Naive thymus-derived CD8-positive, alpha-beta T cell (primary cell): ENCODE measurements around the gene HES7. TPM values are rescaled to one million over a fixed set of nuclear protein-coding genes. Genes with fewer than 3 reads are reported as not detected.

Experiments used
- ATAC-seq, 2 donors: fragments of 150-1000 bp; cut with Tn5 transposase in 1 of 2; sonication (Bioruptor Pico), chemical (Tn5 transposase) in 1 of 2; 1 replicate in 1 of 2; 2 replicates in 1 of 2; pipeline ENCODE4 v1.10.0; 2021; ENCODE audit warnings: mild to moderate bottlenecking in 2 of 2, moderate library complexity in 2 of 2
- POLR2A ChIA-PET: fragments of 350-600 bp; sonication (Branson Sonifier 250); formaldehyde crosslinking; loops from one replicate; lab custom pipeline; 2021; ENCODE audit warnings: antibody characterized with exemption; lab: Charles Lee
- DNase-seq, 10 donors: peaks; one replicate each; pipeline versions ENCODE4 v3.0.0 to v3.0.0-alpha.2; 2020 to 2022
- H3K27ac Mint-ChIP-seq, 10 donors: one replicate each; pipeline ENCODE4 v1.8.0; 2020 to 2022; ENCODE audit warnings: mild to moderate bottlenecking in 10 of 10, mixed read lengths in 10 of 10, moderate library complexity in 4 of 10, inconsistent platforms in 1 of 10
- H3K27me3 Mint-ChIP-seq, 5 donors: one replicate each; pipeline ENCODE4 v1.8.0; 2021 to 2022; ENCODE audit warnings: mixed read lengths in 5 of 5
- H3K36me3 Mint-ChIP-seq, 3 donors: one replicate each; pipeline ENCODE4 v1.8.0; 2020 to 2022; ENCODE audit warnings: mixed read lengths in 3 of 3, mild to moderate bottlenecking in 2 of 3, inconsistent platforms in 1 of 3
- H3K4me1 Mint-ChIP-seq, 4 donors: one replicate each; pipeline ENCODE4 v1.8.0; 2021 to 2022; ENCODE audit warnings: mixed read lengths in 4 of 4
- H3K4me3 Mint-ChIP-seq, 10 donors: one replicate each; pipeline ENCODE4 v1.8.0; 2020 to 2022; ENCODE audit warnings: mild to moderate bottlenecking in 10 of 10, mixed read lengths in 10 of 10, moderate library complexity in 6 of 10, inconsistent platforms in 1 of 10
- H3K9me3 Mint-ChIP-seq, 9 donors: one replicate each; pipeline ENCODE4 v1.8.0; 2020 to 2022; ENCODE audit warnings: mixed read lengths in 9 of 9, mild to moderate bottlenecking in 3 of 9, inconsistent platforms in 1 of 9, moderate library complexity in 1 of 9
- polyA plus RNA-seq, 3 donors: library from polyadenylated mRNA; unstranded; fragments of 300-500 nt; fragmentation: Illumina TruSeq; gene quantifications; one replicate each; pipeline ENCODE4 v1.2.3, GENCODE V29; 2021
- total RNA-seq, 8 experiments: library from RNA in 2 of 8; stranded (reverse) in 2 of 8; gene quantifications; one replicate each; pipeline ENCODE4 v1.2.3 and lab custom pipeline; 2021 to 2026

Gene HES7
- total and polyA plus RNA-seq, 5 experiments from 2014 or later: 0.30 TPM; not detected in 4

DNA sequence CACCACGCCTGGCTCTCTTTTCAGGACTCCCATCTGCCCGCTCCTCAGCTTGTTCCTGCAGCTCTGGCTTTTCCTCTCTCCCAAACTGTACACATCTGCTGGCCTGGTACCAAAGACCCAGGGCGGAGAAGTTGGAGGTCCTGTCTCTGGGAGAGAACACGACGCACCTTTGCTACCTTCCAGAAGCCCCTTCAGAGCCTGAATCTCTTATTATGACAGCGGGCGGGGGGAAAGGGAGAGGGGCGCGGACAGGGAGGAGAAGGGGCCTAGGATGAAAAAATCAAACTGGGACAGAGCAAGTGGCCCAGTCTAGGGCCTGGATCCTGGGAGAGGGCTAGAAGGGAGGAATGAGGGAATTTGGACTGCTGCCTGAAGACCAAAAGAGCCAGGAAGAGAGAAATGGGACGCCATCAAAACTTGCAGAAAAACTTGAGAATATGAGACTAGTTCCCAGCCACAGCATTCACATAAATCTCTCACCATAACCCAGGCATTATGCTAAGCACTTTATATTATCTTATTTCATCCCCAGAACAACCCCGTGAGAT lies 30.8 kb upstream of the HES7 start:
- Mint-ChIP-seq H3K9me3 (peaks cover 0 to 6% (median 0%) of the 10 kb centered on the region in 9 donors), H3K36me3 (peaks cover 0 to 42% (median 4%) of the 10 kb centered on the region in 3 donors), H3K27ac (no peak overlapping the region), H3K4me3 (no peak overlapping the region), H3K4me1 (peaks cover 14 to 66% (median 51%) of the 10 kb centered on the region in 4 donors), H3K27me3 (peaks cover 0 to 2% (median 0%) of the 10 kb centered on the region in 5 donors)
- ATAC-seq (no peak), DNase-seq (peak in 1 of 10 donors; percentile 28)
- POLR2A ChIA-PET: interaction anchor here (1.4 to 41.9 kb wide), 9 partner anchors 10 to 468 kb away, joined by 3 to 1171 read pairs (median 19); partner anchors contain the start of genes ALOXE3, BORCS6, HES7 and TMEM107

- Mint-ChIP-seq H3K27me3 (peaks cover 0 to 2% (median 0%) of the 10 kb centered on the region in 5 donors), H3K4me1 (peaks cover 9 to 65% (median 52%) of the 10 kb centered on the region in 4 donors), H3K4me3 (no peak overlapping the region), H3K27ac (peak overlapping the region in 1 of 10 donors; percentile 98), H3K9me3 (peaks cover 0 to 6% (median 0%) of the 10 kb centered on the region in 9 donors), H3K36me3 (peaks cover 0 to 43% (median 8%) of the 10 kb centered on the region in 3 donors)
- ATAC-seq: peak; percentile 7 to 21
- DNase-seq: peak; percentile 79 to 99 (median 96)
- POLR2A ChIA-PET: interaction anchor here (0.6 to 41.9 kb wide), 12 partner anchors 8 to 147 kb away, joined by 3 to 1171 read pairs (median 6); partner anchors contain the start of genes ALOXE3, BORCS6, CTC1 and TMEM107
Measured at GRCh38 chr17:8153957-8154607, 30.2 kb upstream of the HES7 start.

DNA sequence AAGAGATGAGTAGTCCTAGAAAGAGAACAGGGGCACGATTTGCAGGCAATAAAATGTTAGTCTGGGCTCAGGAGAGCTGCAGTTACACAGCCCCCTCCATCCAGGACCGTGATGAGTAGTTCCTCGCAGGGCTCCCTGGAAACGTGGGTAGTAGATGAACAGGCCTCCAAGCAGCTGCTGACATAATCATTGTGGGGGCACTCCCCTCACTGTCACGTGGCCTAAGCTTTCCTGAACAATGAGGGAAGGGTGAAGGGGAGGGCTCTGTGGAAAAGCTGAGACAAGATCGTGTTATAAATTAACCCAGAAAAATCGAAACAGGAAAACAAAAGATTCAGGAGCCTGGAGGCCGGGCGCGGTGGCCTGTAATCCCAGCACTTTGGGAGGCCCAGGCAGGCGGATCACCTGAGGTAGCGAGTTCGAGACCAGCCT lies 29.6 kb upstream of the HES7 start:
- Mint-ChIP-seq H3K27me3 (peaks cover 0 to 2% (median 0%) of the 10 kb centered on the region in 5 donors), H3K4me3 (peak overlapping the region in 1 of 10 donors; percentile 97), H3K9me3 (peaks cover 0 to 6% (median 0%) of the 10 kb centered on the region in 9 donors), H3K4me1 (peaks cover 3 to 62% (median 50%) of the 10 kb centered on the region in 4 donors), H3K27ac (peak overlapping the region in 1 of 10 donors; percentile 97), H3K36me3 (peaks cover 0 to 44% (median 9%) of the 10 kb centered on the region in 3 donors)
- POLR2A ChIA-PET: interaction anchor here (0.6 to 41.9 kb wide), 12 partner anchors 9 to 147 kb away, joined by 3 to 1171 read pairs (median 4); partner anchors contain the start of genes BORCS6, CTC1, TMEM107 and VAMP2
- peak in 6 of 10 donors; percentile 23 to 63 (median 54) for DNase-seq
- no peak for ATAC-seq

- Mint-ChIP-seq H3K27ac (peak overlapping the region in 1 of 10 donors; percentile 97), H3K4me3 (peak overlapping the region in 1 of 10 donors; percentile 97), H3K27me3 (peaks cover 0 to 2% (median 0%) of the 10 kb centered on the region in 5 donors), H3K4me1 (peaks cover 0 to 64% (median 48%) of the 10 kb centered on the region in 4 donors), H3K9me3 (peaks cover 0 to 6% (median 0%) of the 10 kb centered on the region in 9 donors), H3K36me3 (peaks cover 0 to 47% (median 9%) of the 10 kb centered on the region in 3 donors)
- POLR2A ChIA-PET: interaction anchor here (0.6 to 41.9 kb wide), 12 partner anchors 9 to 148 kb away, joined by 3 to 1171 read pairs (median 6); partner anchors contain the start of genes BORCS6, TMEM107 and VAMP2
- ATAC-seq (no peak), DNase-seq (peak in 3 of 10 donors; percentile 13 to 39 (median 37))
Measured at GRCh38 chr17:8153031-8153451, 29.1 kb upstream of the HES7 start.

DNA sequence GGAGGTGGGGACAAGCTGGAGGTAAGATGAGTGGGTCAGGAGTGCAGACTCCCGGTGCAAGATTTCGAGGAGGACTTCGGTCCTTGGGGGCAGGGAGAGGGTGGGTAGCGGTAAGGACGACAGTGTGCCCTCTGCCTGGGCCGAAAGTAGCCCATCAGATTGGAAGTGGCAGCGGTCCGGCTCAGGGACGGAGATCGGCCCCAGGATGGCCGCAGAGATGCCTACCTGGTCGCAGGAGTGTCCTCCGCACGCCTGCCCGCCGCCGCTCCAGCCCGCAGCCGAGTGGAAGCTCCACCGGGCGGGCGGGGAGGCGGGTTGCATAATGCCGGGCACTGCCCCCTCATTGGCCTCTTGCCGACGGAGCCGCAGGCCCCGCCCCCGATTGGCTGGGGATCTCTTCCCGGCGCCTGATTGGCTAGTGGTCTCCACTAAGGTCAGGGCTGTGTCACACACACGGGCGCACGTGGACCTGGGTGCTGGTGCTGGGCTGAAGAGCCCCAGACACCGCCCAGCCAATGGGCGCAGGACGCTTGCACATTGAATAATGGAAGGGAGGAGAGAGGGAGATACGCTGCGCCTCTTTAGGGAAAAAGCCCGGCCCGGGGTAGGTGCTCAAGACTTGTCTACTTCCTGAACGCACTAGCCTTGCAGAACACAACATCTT lies 28.3 kb upstream of the HES7 start, which contains the start of gene PER1:
PER1 (minus strand) TSS at position 293 of the 664 bp plus-strand sequence. CDS start 1,698 bp downstream, outside the sequence.
- POLR2A ChIA-PET: interaction anchor here (0.7 to 41.9 kb wide), 10 partner anchors 9 to 283 kb away, joined by 3 to 1171 read pairs (median 7); partner anchors contain the start of genes BORCS6, NDEL1 and TMEM107

GRCh38 chr17:8151641-8152111 lies 27.8 kb upstream of the HES7 start:
- peak in 7 of 10 donors; percentile 22 to 67 (median 55) for DNase-seq
- H3K36me3 Mint-ChIP-seq: peaks cover 0 to 60% (median 15%) of the 10 kb centered on the region in 3 donors
- peaks cover 5 to 71% (median 50%) of the 10 kb centered on the region in 4 donors for H3K4me1 Mint-ChIP-seq
- peak overlapping the region in 1 of 10 donors; percentile 97 for H3K4me3 Mint-ChIP-seq
- no peak for ATAC-seq
- peaks cover 0 to 6% (median 0%) of the 10 kb centered on the region in 9 donors for H3K9me3 Mint-ChIP-seq
- peak overlapping the region in 1 of 10 donors; percentile 88 for H3K27ac Mint-ChIP-seq
- POLR2A ChIA-PET: interaction anchor here (0.7 to 41.9 kb wide), 10 partner anchors 9 to 295 kb away, joined by 3 to 1171 read pairs (median 7); partner anchors contain the start of genes BORCS6, NAA38, NDEL1 and TMEM107
- H3K27me3 Mint-ChIP-seq: peaks cover 0 to 2% (median 0%) of the 10 kb centered on the region in 5 donors

More for the DNA sequence above, 28.3 kb upstream of the HES7 start, which contains the start of gene PER1:
- peaks cover 0 to 55% (median 12%) of the 10 kb centered on the region in 3 donors for H3K36me3 Mint-ChIP-seq
- peaks cover 0 to 67% (median 48%) of the 10 kb centered on the region in 4 donors for H3K4me1 Mint-ChIP-seq
- ATAC-seq (peak; percentile 4 to 6), DNase-seq (peak; percentile 65 to 88 (median 76))
- peaks cover 0 to 6% (median 0%) of the 10 kb centered on the region in 9 donors for H3K9me3 Mint-ChIP-seq
- peak within 1 kb of the TSS in 1 of 10 donors; percentile 97 for H3K27ac Mint-ChIP-seq
- H3K4me3 Mint-ChIP-seq: peak within 1 kb of the TSS in 1 of 10 donors; percentile 97
- peaks cover 0 to 2% (median 0%) of the 10 kb centered on the region in 5 donors for H3K27me3 Mint-ChIP-seq

GRCh38 chr17:8151120-8151640 lies 27.3 kb upstream of the HES7 start:
- peaks cover 10 to 73% (median 51%) of the 10 kb centered on the region in 4 donors for H3K4me1 Mint-ChIP-seq
- H3K4me3 Mint-ChIP-seq: peak overlapping the region in 1 of 10 donors; percentile 97

DNA sequence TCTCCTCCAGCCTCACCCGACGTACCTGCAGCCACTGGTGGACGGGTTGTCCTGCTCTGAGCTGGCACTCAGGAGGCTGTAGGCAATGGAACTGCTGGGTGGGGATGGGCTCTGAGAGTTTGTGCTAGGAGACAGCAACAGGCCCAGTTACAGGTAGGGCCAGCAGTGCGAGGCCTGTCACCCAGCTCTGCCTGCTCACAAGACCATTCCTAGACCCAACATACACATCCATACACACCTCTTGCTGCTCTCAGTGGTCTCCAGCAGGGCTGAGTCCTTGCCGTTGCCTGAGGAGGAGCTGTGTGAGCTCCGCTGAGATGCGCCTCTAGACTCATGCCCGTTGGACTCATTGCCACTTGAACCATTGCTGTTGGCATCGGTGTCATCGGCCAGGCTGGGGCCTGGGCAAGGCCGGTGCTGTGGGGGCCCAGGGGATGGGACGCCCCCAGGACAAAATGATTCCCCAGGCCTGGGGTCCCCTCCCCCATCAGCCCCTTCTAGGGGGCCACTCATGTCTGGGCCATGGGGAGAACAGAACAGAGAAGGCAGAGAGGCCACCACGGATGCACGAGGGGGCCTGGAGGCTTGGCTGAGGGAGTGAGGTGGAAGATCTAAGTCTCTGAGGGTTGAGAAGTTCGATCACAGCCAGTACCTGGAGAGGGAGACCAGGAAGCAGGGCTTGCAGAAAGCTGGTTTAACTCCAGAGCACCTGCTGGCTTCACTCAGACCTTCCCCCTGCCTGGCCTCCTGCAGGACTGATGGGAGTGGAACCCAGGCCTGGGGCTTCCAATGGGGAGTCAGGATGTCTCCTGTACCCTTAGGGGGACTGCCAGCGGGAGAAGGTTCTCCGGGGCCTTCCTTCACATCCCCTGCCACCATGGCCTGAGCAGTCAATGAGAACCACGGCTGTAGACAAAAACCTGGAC lies 26.6 kb upstream of the HES7 start:
- Mint-ChIP-seq H3K27me3 (peaks cover 0 to 2% (median 0%) of the 10 kb centered on the region in 5 donors), H3K9me3 (peaks cover 0 to 6% (median 0%) of the 10 kb centered on the region in 9 donors), H3K36me3 (peaks cover 0 to 73% (median 22%) of the 10 kb centered on the region in 3 donors), H3K4me3 (peak overlapping the region in 4 of 10 donors; percentile 26 to 97 (median 57)), H3K4me1 (peaks cover 14 to 71% (median 50%) of the 10 kb centered on the region in 4 donors), H3K27ac (peak overlapping the region in 1 of 10 donors; percentile 52)
- ATAC-seq (no peak), DNase-seq (peak in 2 of 10 donors; percentile 15 to 33)
- POLR2A ChIA-PET: interaction anchor here (0.5 to 41.9 kb wide), 14 partner anchors 9 to 293 kb away, joined by 3 to 1171 read pairs (median 4); partner anchors contain the start of genes BORCS6, NAA38, NDEL1 and SLC25A35

More at GRCh38 chr17:8151120-8151640, 27.3 kb upstream of the HES7 start:
- peaks cover 0 to 6% (median 0%) of the 10 kb centered on the region in 9 donors for H3K9me3 Mint-ChIP-seq
- H3K27me3 Mint-ChIP-seq: peaks cover 0 to 2% (median 0%) of the 10 kb centered on the region in 5 donors
- peak overlapping the region in 1 of 10 donors; percentile 88 for H3K27ac Mint-ChIP-seq
- peak; percentile 87 to 97 (median 96) for DNase-seq
- H3K36me3 Mint-ChIP-seq: peaks cover 0 to 65% (median 18%) of the 10 kb centered on the region in 3 donors
- peak; percentile 47 to 49 for ATAC-seq
- POLR2A ChIA-PET: interaction anchor here (0.7 to 41.9 kb wide), 12 partner anchors 10 to 294 kb away, joined by 3 to 1171 read pairs (median 4); partner anchors contain the start of genes BORCS6, NAA38, NDEL1 and SLC25A35

DNA sequence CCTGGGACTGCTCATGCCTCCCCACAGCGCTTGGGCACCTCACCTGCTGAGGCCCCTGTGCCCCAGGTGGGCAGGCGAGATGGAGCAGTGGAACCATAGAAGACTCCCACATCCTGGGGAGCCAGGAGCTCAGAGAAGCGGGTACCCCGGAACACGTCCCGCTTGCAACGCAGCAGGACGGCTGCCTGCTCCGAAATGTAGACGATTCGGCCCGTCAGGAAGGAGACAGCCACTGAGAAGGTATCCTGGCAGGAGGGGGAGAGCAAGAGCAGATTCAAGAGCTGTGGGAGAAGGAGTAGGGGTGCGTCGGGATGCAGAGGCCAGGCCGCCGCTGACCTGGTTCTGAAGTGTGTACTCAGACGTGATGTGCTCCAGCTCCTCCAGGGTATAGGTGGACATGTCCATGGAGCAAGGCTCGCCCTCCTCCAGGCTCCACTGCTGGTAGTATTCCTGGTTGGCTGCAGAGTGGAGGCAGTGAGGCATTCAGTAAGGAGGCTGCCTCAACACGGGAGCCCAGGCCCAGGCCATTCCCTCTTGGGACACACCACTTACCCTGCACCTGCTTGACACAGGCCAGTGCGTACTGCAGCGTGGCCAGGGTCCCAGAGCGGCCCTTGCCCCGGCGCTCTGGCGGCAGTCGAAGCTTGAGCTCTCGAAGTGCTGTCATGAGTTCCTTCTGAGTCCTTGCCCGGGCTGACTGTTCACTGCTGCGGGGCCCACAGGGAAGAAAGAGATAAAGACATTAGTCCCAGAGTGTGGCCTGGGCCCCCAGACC lies 25.7 kb upstream of the HES7 start:
- DNase-seq: peak in 2 of 10 donors; percentile 7 to 22
- H3K4me1 Mint-ChIP-seq: peaks cover 14 to 63% (median 44%) of the 10 kb centered on the region in 4 donors
- H3K36me3 Mint-ChIP-seq: peaks cover 0 to 80% (median 22%) of the 10 kb centered on the region in 3 donors

More for the DNA sequence above, 25.7 kb upstream of the HES7 start:
- H3K27ac Mint-ChIP-seq: peak overlapping the region in 2 of 10 donors; percentile 25 to 83
- peak overlapping the region in 4 of 10 donors; percentile 26 to 70 (median 56) for H3K4me3 Mint-ChIP-seq
- POLR2A ChIA-PET: interaction anchor here (0.5 to 41.9 kb wide), 9 partner anchors 8 to 98 kb away, joined by 3 to 1171 read pairs (median 6); partner anchors contain the start of genes BORCS6, CTC1, TMEM107 and VAMP2
- no peak for ATAC-seq
- H3K27me3 Mint-ChIP-seq: peaks cover 0 to 2% (median 0%) of the 10 kb centered on the region in 5 donors
- H3K9me3 Mint-ChIP-seq: peaks cover 0 to 6% (median 0%) of the 10 kb centered on the region in 9 donors
